Sigmoid colon (tissue), 4 donors: ENCODE results near the gene TWF2.

Experiments used
- POLR2AphosphoS5 ChIP-seq, 4 donors: sonication (generic); formaldehyde crosslinking; IDR thresholded peaks; one replicate each; pipeline ENCODE4 v1.6.1; 2017; ENCODE audit warnings: antibody characterized with exemption in 4 of 4
- TF ChIP-seq, protein P1 (sequence below), 4 experiments: fragments of 450-650 bp in 3 of 4; fragments of 200-600 bp in 1 of 4; IDR thresholded peaks; one replicate each; pipeline ENCODE4 v1.5.1; 2016 to 2019; ENCODE audit warnings: antibody characterized with exemption in 4 of 4, mild to moderate bottlenecking in 3 of 4, moderate library complexity in 2 of 4

DNA sequence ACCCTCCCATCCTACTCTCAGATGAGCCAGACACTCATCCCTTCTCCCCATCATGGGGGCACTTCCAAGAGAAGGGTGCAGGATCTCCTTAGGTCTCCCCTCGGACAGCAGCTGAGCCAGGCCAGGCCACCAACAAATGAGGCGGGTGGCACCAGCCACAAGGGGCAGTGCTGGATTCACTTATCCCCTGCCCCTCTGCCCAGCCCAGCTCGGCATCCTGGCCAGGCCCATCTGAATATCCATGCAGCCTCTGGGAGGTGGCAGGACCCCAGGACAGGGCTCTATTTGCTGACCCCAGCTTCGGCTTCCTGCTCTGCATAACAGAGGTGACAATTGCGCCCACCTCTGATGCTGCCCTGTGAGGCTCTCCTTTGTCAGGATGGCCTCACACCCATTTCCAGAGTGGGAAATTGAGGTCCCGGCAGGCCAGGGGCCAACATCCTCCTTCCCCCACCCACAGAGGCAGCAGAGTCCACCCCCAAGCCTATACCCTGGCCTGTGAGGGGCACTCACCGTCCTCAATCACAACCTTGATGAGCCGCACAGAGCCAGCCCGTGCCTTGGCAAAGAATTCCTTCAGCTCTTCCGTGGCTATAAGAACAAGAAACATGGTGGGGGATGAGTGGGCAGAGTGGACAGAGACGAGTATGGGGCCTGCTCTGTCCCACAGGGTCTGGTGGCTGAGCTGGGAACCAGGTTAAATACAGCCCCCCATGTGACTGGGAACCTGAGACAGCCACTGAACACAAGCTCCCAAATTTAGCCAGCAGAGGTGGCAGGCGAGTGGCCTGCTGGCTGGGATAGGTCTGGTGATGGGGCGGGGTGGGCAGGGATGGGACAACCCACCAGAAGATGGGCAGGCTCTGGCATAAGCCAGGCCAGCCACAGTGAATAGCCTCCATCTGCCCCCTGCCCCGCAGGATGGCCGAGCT lies 4.2 kb downstream of the TWF2 start:
- TF ChIP-seq, protein P1, sequence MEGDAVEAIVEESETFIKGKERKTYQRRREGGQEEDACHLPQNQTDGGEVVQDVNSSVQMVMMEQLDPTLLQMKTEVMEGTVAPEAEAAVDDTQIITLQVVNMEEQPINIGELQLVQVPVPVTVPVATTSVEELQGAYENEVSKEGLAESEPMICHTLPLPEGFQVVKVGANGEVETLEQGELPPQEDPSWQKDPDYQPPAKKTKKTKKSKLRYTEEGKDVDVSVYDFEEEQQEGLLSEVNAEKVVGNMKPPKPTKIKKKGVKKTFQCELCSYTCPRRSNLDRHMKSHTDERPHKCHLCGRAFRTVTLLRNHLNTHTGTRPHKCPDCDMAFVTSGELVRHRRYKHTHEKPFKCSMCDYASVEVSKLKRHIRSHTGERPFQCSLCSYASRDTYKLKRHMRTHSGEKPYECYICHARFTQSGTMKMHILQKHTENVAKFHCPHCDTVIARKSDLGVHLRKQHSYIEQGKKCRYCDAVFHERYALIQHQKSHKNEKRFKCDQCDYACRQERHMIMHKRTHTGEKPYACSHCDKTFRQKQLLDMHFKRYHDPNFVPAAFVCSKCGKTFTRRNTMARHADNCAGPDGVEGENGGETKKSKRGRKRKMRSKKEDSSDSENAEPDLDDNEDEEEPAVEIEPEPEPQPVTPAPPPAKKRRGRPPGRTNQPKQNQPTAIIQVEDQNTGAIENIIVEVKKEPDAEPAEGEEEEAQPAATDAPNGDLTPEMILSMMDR (IDR thresholded peaks at IDR 0.05) = no peak
- TF ChIP-seq POLR2AphosphoS5 (IDR thresholded peaks at IDR 0.05) = no peak
